GM19328 (cell line): Measurements from ENCODE around the gene DNLZ.
"Not testable (repeated sequence)": the region's sequence is repeated elsewhere in the genome, so short reads cannot be mapped to it uniquely, and the experiment has no call there.

Experiments used
- ATAC-seq: cut with Tn5 transposase; IDR thresholded peaks from one replicate; pipeline ENCODE4 v1.9.1; 2021; ENCODE audit warnings: mild to moderate bottlenecking, moderate library complexity; ENCODE audit not compliant: unreplicated experiment

Gene DNLZ

DNA sequence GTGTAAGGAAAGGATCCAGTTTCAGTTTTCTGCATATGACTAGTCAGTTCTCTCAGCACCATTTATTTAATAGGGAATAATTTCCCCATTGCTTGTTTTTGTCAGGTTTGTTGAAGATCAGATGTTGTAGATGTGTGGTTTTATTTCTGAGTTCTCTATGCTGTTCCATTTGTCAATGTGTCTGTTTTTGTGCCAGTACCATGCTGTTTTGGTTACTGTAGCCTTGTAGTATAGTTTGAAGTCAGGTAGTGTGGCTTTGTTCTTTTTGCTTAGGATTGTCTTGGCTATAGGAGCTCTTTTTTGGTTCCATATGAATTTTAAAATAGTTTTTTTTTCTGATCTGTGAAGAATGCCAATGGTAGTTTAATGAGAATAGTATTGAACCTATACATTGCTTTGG is 42.6 kb downstream of the DNLZ start:
- ATAC-seq = not testable (repeated sequence)

DNA sequence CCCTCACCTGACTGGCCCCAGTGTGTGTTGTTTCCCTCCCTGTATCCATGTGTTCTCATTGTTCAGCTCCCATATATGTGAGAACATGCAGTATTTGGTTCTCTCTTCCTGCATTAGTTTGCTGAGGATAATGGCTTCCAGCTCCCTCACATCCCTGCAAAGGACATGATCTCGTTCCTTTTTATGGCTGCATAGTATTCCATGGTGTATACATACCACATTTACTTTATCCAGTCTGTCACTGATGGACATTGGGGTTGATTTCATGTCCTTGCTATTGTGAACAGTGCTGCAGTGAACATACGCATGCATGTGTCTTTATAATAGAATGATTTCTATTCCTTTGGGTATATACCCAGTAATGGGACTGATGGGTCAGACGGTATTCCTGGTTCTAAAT is 43.6 kb downstream of the DNLZ start:
- ATAC-seq = not testable (repeated sequence)

DNA sequence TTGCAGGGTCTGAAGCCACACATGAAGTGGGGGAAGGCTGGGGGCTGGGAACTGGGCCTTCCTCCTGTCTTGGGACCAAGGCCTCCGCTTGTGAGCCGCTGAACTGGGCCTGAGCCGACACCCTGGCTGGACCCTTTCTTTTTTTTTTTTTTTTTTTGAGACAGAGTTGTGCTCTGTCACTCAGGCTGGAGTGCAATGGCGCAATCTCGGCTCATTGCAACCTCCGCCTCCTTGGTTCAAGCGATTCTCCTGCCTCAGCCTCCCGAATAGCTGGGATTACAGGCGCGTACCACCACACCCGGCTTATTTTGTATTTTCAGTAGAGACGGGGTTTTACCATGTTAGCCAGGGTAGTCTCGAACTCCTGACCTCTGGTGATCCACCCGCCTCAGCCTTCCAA is 44.3 kb downstream of the DNLZ start:
- ATAC-seq = not testable (repeated sequence)

DNA sequence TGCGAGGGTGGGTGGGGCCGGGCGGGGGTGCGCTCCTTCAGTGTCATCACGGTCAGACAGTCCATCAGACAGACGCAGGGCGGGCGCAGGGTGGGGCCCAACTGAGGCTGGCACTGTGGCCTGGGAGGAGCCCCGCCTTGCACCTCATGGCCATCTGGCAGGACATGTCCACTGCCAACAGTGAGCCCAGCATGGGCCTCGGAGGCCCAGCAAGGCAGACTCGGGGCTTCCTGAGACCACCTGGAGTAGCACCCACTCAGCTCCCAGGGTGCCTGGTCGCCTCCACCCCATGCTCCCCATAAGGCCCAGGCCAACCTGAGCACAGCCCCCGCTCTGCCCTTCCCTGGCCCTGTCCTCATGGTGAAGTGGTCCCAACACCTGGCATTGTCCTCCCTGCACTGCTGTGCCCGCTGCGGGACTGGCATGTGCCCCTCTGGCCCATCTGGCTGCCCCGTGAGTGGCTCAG is 44.7 kb downstream of the DNLZ start:
- no peak for ATAC-seq

DNA sequence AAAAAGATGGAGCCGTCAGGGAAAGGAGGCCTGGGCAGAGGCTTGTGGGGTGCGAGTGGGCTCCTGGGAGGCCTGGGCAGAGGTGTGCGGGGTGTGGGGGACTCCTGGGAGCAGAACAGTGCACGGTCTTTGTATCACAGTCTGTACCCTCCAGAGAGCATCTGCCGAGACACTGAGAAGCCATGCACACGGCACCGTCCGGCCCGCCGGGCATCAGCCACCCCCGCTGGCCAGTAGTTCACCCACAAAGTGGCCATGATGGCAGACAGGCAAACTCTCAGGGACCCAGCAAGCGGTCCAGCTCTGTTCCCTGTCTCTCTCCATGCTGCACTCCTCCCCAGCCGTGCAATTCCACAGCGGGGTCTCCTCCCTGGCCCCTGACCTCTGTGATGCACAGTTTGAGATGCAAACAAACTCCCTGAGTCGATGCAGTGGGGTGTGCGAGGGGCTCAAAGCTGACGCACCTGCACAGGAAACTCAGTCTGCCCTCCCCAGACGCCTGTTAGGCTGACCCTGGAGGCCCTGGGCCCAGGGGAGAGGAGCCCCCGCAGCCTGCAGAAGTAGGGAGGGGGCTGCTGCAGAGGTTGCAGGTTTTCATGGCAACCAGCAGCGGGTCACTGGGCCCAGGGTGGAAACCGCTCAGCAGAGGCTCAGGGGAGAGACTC is 45.3 kb downstream of the DNLZ start:
- no peak for ATAC-seq

DNA sequence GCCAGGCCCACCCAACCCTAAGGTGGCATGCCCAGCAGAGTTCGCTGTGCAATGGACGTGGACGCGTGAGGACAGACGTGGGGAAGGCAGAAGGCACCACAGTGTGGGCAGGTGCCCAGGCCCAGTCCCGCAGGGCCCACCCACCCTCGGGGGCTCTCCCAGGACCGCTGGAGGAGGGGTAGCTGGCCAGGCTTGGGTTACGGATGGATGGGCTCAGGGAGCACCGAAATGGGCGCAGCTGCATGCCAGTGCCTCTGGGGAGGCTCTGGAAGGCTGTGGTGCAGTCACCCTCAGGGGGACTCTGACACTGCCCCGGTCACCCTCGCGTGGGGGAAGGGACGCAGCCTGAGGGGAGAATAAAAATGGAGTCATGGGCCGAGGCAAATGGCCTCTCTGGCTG is 45.8 kb downstream of the DNLZ start:
- ATAC-seq = no peak

DNA sequence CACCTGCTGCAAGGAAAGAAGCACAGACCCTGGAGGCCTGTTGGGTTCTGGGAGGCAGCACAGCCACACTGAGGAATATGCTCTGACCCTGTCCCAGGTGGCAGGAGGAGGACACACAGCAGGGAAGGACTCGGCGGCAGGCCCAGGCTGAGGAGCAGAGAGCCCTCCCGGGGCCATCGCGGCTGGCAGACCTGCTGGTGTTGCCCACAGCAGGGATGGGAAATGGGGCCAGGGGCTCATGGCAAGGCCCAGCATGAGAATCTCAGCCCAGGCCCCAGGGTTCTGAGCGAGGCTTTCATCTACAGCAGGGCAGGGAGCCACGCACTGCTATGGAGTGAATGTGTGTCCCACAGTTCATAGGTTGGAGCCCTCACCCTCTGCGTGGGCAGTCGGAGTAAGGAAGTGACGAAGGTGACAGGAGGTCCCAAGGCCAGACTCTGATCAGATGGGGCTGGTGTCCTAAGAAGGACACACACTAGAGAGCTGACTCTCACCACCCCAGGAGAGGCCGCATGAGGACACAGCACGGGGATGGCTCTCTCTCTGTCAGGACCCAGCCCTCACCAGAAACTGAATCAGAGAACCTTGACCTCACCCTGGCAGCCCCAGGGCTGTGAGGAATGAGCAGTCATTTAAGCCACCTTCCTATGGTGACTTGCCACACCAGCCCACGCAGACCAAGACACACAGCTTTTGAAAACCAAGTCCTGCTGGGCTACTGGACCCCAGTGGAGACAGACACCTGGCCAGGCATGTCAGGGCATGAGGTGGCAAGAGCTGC is 46.5 kb downstream of the DNLZ start:
- no peak for ATAC-seq

DNA sequence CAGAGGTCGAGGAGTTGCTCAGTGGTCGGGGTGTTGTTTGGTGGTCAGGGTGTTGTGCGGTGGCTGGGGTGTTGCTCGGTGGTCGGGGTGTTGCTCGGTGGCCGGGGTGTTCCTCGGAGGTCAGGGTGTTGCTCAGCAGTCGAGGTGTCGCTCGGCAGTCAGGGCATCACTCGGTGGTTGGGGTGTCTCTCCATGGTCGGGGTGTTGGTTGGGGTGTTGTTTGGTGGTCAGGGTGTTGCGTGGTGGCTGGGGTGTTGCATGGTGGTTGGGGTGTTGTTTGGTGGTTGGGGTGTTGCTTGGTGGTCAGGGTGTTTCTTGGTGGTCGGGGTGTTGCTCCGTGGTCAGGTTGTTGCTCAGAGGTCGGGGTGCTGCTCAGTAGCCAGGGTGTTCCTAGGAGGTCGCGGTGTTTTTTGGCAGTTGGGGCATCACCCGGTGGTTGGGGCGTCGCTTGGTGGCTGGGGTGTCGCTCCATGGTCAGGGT is 47.2 kb downstream of the DNLZ start:
- ATAC-seq = no peak

DNA sequence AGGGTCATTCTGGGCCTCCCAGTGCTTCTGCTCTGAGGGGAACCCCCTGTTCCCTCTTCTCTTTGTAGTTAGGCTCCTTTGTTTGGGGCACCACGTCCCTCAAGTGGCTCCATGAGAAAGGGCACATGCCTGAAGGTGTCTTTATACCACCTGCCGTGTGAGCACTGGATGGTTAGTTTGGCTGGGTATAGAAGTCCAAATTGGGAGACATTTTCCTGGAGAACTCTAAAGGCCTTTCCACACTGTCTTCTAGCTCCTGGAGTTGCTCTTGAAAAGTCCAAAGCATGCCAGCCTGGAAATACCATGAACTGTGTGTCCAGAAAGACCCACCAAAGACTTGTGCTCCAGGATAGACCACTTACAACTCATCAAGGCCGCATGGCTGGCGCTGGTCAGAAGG is 48.6 kb downstream of the DNLZ start:
- no peak for ATAC-seq

DNA sequence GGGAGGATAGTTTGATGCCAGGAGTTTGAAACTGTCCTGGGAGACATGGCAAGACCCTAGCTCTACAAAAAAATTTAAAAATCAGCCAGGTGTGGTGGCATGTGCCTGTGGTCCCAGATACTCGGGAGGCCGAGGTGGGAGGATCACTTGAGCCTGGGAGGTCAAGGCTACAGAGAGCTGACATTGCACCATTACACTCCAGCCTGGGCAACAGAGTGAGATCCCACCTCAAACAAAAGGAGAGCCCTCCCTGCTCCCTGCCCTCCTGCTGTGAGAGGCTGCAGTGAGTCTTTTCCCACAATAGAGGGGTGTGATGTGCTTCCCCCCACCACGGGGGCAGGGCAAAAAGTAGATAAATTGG is 49.5 kb downstream of the DNLZ start:
- no peak for ATAC-seq

DNA sequence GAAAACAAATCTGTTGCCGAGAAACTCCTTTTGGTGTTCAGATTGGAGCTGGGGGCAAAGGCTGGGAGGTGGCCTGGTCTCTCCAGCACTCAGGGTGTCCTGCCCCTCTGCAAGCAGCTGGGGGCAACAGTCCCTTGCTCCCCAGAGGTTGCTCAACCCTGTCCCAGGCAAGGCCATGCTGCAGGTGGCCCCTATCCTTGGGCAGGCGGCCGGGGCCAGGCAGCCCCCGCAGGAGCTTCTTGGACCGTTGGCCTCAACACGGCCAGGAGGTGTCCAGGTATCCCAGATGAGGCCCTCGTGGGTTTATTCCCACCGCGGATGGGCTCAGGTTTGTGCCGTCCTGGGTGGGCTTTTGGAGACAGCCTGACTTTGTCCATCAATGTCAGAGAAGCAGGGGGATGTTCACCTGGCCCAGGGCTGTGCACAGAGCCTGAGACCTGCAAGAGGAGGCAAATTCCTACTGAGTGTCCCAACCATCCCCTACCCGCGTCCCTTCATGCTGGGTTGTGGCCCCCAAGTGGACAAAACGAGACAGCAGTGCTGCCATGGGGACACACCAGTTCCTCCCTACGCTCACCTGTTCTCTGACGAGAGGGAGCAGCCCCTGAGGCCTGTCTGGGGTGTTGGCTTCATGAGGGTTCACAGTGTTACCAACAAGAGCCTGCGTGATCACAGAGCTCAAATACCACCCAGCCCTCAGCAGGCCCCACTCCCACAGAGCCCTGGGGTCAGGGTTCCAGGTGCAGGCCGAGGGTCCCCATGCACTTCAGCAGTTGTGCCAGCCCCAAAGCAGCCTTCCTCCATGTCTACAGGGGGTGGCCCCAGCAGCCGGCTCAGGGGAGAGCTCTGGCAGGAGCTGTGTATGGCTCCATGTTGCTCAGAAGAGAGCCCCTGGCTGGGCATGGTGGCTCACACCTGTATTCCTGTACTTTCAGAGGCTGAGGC is 50.2 kb downstream of the DNLZ start:
- ATAC-seq = no peak

DNA sequence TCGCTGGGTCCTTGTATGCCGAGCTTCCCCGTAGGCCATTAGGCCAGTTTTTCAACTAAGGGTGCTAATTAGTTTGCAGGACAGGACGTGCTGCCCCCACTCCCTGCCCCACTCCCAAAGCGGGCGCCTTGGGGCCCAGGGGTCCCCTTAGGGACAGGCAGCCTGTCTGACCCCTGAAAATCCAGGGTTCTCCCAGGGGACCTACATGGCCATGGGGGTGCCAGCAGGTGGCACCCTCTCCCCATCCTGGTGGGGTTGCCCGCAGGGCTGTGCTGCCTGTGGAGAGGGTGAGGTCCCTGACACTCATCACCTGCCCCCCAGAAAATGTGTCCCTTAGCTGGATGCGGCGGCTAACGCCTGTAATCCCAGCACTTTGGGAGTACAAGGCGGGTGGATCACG is 51.1 kb downstream of the DNLZ start:
- no peak for ATAC-seq

DNA sequence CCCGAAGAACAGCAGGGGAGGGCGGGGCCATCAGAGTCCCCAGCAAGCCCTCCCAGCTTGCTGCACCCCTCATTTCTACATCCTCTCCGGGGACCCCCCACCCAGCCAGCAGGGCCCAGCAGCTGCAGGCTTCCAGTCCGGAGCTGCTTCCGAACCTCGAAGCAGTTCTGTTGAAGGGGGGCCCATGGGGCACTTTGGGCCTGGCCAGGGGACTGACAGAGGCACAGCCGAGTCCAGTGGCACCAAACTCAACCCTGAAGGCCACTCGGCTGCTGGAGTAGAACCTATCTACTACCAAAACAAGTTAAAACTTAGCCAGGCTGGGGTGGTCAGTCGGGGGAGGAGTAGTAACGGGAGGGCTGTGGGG is 51.6 kb downstream of the DNLZ start:
- ATAC-seq = no peak

DNA sequence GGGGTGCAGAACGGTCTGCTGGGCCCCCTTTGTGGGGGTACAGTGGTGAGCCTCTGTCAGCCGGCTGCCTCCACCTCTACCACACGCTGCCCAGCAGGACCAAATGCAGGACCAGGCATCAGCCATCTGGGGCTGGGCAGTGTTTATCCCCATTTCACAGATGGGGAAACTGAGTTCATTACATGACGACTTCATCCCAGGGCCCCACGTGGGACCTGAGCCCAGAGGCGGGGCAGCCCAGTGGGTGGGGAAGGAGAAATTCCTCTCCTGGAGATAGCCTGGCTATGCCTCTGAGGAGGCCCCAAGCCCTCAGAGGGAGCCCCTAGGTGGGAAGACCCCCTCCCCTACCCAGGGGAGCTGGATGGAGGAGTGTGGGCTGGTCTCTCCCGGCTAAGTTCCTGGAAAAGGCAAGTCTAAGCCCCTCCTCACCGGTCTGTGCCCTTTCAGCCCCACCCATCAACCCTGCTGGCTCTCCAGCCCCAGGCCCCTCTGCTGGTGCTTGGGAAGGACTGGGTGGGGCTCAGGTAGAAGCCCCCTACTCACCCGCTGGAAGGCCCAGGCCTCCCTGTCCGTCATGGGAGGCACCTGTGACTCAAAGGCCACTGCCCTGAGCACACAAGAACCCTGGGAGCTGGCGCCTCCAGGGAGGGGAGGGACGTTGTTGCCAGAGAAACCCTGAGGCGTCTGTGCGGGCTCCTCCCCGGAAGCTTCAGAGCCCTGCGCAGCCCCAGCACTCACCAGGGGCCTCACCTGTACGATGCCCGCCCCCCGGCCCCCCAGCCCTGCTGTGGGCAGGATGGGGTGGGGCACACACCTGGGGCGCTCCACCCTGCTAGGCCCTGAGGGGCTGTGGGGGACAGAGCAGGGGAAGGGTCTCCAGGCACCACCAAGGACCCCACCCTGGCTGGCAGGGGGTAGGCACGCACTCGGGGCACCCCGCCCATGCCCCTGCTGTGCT is 52.2 kb downstream of the DNLZ start:
- ATAC-seq = no peak

DNA sequence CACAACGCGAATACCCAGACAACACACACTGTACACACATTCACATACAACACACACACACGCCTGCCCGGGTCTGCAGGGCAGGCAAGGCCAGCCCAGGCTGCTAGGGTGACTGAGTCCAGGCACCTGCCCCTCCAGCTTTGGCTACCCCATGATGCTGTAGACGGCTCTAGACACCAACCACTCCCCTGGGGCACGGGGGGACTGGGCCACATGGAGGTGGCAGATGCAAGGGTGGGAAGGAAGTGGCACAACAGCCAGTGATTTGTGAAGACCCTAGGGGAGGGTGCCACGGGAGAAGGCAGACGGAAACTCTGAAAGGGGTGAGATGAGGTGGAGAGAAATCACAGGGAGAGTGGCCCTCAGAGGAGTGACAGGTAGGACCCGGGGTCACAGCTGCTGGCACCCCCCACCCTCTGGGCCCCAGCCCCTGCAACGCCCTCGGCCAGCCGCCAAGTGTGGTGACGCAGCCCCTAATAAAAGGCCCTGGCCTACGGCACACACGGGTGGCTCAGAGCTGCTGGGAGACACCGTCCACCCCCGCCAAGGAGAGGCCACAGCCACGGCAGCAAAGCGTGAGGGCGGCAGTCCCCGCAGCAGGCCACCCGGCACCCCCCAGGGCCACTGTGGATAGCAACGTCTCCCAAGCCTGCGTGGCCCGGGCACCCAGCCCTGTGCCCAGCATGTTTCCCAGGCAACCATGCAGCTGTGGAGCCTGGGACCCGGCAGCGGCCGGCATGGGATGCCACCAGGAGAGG is 53.1 kb downstream of the DNLZ start:
- no peak for ATAC-seq

DNA sequence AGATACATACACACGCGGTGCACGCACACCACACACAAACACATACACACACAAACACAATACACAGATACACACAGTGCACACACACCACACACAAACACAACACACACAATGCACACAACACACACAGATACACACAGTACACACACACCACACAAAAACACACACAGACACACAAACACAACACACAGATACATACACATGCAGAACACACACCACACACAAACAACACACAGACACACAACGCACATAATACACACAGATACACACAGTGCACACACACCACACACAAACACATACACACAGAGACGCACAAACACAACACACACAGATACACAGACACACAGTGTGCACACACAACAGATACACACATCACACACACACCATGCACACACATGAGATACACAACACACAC is 53.7 kb downstream of the DNLZ start:
- ATAC-seq = no peak
